Adipocyte (in vitro differentiated cells): ENCODE data around the gene PALD1.

Experiments
- DNase-seq: peaks from one replicate; pipeline ENCODE4 v3.0.0-alpha.2; 2015; ENCODE audit warnings: low read depth
- H3K27me3 ChIP-seq: replicated peaks from 2 replicates; pipeline ENCODE4 v1.7.0; 2013; ENCODE audit warnings: mild to moderate bottlenecking, low read length, moderate library complexity; ENCODE audit not compliant: control insufficient read depth, insufficient read depth
- H3K36me3 ChIP-seq: 2 replicates; pipeline ENCODE4 v1.7.0; 2013; ENCODE audit warnings: low read length, mild to moderate bottlenecking, moderate library complexity; ENCODE audit not compliant: control insufficient read depth, insufficient read depth, severe bottlenecking
- H3K4me1 ChIP-seq: 2 replicates; pipeline ENCODE4 v1.7.0; 2013; ENCODE audit warnings: mild to moderate bottlenecking, low read length, moderate library complexity; ENCODE audit not compliant: control insufficient read depth, insufficient read depth
- H3K4me3 ChIP-seq: 2 replicates; pipeline ENCODE4 v1.7.0; 2013; ENCODE audit warnings: mild to moderate bottlenecking, low read length, moderate library complexity
- H3K9ac ChIP-seq: 2 replicates; pipeline ENCODE4 v1.7.0; 2013; ENCODE audit warnings: mild to moderate bottlenecking, low read length, moderate library complexity
- H3K9me3 ChIP-seq: 2 replicates; pipeline ENCODE4 v1.7.0; 2013; ENCODE audit warnings: mild to moderate bottlenecking, low read length, moderate library complexity; ENCODE audit not compliant: control insufficient read depth

Gene PALD1

GRCh38 chr10:70592746-70593512 lies 114.4 kb downstream of the PALD1 start:
- H3K27me3 ChIP-seq: peaks cover 15% of the 10 kb centered on the region
- DNase-seq: no peak
- no peaks in the 10 kb centered on the region for H3K9me3 ChIP-seq
- no peak overlapping the region for H3K4me3 ChIP-seq
- no peaks in the 10 kb centered on the region for H3K4me1 ChIP-seq
- H3K36me3 ChIP-seq: no peaks in the 10 kb centered on the region
- no peak overlapping the region for H3K9ac ChIP-seq

DNA sequence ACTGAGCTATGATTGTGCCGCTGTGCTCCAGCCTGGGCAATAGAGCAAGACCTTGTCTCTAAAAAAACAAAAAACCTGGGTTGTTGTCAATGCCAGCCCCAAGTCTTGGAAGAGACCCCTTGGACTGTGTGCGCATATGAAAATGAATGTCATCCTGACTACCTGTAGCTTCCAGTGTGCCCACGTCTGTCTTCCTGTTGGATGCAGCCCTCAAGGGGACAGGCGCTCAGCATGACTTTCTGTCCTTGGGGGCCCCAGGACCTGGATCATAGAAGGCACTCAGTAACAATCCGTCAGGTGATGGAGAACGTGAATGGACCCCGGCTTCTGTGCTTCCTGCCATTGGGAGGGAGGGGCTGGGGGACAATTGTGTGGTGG lies 114.9 kb downstream of the PALD1 start:
- no peak for DNase-seq
- no peaks in the 10 kb centered on the region for H3K9me3 ChIP-seq
- H3K9ac ChIP-seq: no peak overlapping the region
- H3K27me3 ChIP-seq: peaks cover 15% of the 10 kb centered on the region
- H3K4me1 ChIP-seq: no peaks in the 10 kb centered on the region
- H3K36me3 ChIP-seq: no peaks in the 10 kb centered on the region
- H3K4me3 ChIP-seq: no peak overlapping the region

DNA sequence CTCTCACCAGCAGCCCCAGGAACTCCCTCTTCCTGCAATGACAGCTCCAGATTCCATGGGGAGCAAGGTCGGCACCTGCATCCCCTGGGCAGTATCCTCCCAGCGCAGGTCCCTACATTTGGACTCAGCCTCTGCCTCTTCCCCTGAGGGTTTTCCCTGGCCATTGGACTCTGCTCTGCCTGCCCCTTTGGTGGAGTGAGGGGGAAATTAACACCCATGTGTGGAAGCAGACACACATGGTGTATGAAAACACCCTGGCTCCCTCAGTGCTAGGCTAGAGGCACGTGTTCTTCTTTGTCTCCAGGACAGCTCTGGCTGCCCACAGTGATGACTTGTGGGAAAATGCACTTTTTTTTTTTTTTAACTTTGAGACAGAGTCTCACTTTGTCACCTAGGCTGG lies 115.6 kb downstream of the PALD1 start:
- H3K9ac ChIP-seq: no peak overlapping the region
- H3K4me1 ChIP-seq: no peaks in the 10 kb centered on the region
- H3K36me3 ChIP-seq: no peaks in the 10 kb centered on the region
- no peak overlapping the region for H3K4me3 ChIP-seq
- H3K9me3 ChIP-seq: no peaks in the 10 kb centered on the region
- DNase-seq: no peak
- H3K27me3 ChIP-seq: peaks cover 15% of the 10 kb centered on the region

DNA sequence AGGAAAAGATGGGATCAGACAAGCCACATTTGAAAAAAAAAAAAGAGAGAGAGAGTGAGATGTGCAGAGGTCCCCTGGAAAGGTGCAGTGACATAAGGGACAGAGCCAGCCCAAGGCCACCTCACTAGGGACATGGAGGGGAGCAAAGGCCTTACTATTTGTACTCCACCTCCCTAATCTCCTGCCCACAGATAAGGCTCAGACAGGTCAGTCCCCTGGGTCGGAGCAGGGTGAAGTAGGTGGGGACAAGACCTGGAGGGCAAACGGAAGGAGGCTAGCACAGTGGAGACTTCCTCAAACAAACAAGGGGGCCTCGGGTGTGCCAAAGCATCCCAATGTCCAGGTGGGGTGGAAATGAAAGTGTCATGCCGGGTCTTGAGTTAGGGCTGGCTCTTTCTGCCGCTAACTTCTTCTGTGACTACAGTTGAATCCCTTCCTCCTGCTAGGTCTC lies 117.0 kb downstream of the PALD1 start:
- no peak for DNase-seq
- Histone ChIP-seq H3K36me3 (no peaks in the 10 kb centered on the region), H3K4me3 (no peak overlapping the region)

DNA sequence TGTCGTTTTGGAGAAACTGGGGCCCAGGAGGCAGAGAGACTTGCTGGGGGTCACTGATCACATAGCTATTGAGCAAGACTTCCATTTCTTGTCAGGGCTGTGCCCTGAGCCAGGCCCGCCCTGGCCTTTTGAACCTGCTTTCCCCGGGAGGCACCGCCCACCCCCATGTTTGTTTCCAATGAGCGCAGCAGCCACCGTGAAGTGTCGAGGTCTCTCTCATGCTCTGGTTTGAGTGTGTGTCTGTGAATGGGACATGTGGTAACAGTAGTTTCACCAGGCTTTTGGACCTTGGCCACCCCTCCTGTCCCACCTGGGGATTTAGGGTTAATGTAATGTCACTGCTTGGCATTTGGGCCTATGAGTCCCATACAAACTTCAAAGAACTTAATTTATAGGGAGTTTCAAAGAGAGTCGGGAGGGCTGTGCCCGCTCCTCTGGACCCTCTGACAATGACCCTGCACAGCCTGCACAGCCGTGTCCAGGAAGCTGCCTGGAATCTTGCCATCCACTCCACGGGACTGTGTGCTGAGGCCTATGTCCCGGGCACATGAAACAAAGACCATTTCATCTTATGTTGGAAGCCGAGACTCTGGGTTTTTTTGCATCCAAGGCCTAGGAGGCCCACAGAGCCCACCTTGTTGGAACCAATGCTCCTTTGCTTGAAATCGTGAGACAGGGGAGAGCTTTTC lies 117.7 kb downstream of the PALD1 start:
- no peak for DNase-seq
- Histone ChIP-seq H3K4me3 (no peak overlapping the region), H3K9me3 (no peaks in the 10 kb centered on the region), H3K9ac (no peak overlapping the region), H3K4me1 (no peaks in the 10 kb centered on the region), H3K36me3 (no peaks in the 10 kb centered on the region), H3K27me3 (peaks cover 18% of the 10 kb centered on the region)

More for the DNA sequence above, 117.0 kb downstream of the PALD1 start:
- Histone ChIP-seq H3K27me3 (peaks cover 18% of the 10 kb centered on the region), H3K9me3 (no peaks in the 10 kb centered on the region), H3K4me1 (no peaks in the 10 kb centered on the region), H3K9ac (no peak overlapping the region)

GRCh38 chr10:70596860-70597809 lies 118.6 kb downstream of the PALD1 start:
- H3K27me3 ChIP-seq: peaks cover 14% of the 10 kb centered on the region
- no peaks in the 10 kb centered on the region for H3K4me1 ChIP-seq
- no peak for DNase-seq
- no peaks in the 10 kb centered on the region for H3K9me3 ChIP-seq
- H3K9ac ChIP-seq: no peak overlapping the region
- H3K4me3 ChIP-seq: no peak overlapping the region
- no peaks in the 10 kb centered on the region for H3K36me3 ChIP-seq

GRCh38 chr10:70597856-70598815 lies 119.6 kb downstream of the PALD1 start:
- Histone ChIP-seq H3K27me3 (peaks cover 10% of the 10 kb centered on the region), H3K9me3 (no peaks in the 10 kb centered on the region), H3K4me3 (no peak overlapping the region), H3K36me3 (no peaks in the 10 kb centered on the region), H3K4me1 (no peaks in the 10 kb centered on the region), H3K9ac (no peak overlapping the region)
- DNase-seq: no peak

DNA sequence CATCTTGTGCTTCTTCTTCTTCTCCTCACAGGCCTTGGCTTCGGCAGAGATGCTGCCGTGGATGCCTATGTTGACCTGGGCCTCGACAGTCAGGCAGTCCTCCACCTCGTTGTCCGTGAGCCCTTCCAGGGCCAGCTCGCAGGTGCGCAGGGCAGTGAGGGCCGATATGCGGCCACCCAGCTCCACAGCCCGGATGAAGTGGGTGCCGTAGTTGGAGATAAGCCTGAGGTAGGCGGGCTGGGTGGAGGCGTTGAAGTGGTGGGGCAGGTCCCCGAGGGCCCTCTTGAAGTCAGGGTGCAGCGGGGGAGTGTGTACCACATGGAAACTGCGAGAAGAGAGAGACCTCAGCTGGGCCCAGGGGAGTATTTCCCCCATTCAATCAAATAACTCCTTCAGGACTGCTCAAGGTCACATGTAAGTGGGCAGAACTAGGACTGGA lies 120.3 kb downstream of the PALD1 start:
- Histone ChIP-seq H3K9ac (no peak overlapping the region), H3K4me1 (no peaks in the 10 kb centered on the region), H3K9me3 (no peaks in the 10 kb centered on the region)

GRCh38 chr10:70599319-70599718 lies 120.8 kb downstream of the PALD1 start:
- Histone ChIP-seq H3K27me3 (peaks cover 4% of the 10 kb centered on the region), H3K9me3 (no peaks in the 10 kb centered on the region), H3K4me1 (no peaks in the 10 kb centered on the region), H3K9ac (no peak overlapping the region), H3K4me3 (no peak overlapping the region), H3K36me3 (no peaks in the 10 kb centered on the region)
- DNase-seq: no peak

More for the DNA sequence above, 120.3 kb downstream of the PALD1 start:
- no peak for DNase-seq
- Histone ChIP-seq H3K36me3 (no peaks in the 10 kb centered on the region), H3K4me3 (no peak overlapping the region), H3K27me3 (peaks cover 8% of the 10 kb centered on the region)

- H3K27me3 ChIP-seq: peaks cover 3% of the 10 kb centered on the region
- no peaks in the 10 kb centered on the region for H3K36me3 ChIP-seq
- no peak overlapping the region for H3K4me3 ChIP-seq
- no peaks in the 10 kb centered on the region for H3K4me1 ChIP-seq
- DNase-seq: no peak
- H3K9me3 ChIP-seq: no peaks in the 10 kb centered on the region
- no peak overlapping the region for H3K9ac ChIP-seq
Observed at GRCh38 chr10:70599791-70600190, 121.2 kb downstream of the PALD1 start.
